Tibial nerve (tissue), 4 donors: ENCODE measurements around the gene NEGR1. TPM values are rescaled to one million over a fixed set of nuclear protein-coding genes. Genes with fewer than 3 reads are reported as not detected.

ENCODE experiments used
- DNase-seq, 2 donors: peaks; one replicate each; pipeline ENCODE4 v3.0.0-alpha.2; 2019; ENCODE audit warnings: low spot score in 2 of 2
- H3K27ac ChIP-seq, 4 donors: fragments of 200-600 bp; sonication (generic) in 3 of 4; one replicate each; pipeline ENCODE4 v1.5.1; 2017 to 2019; ENCODE audit warnings: mild to moderate bottlenecking in 1 of 4
- H3K27me3 ChIP-seq, 2 donors: fragments of 200-600 bp; sonication (generic) in 1 of 2; one replicate each; pipeline versions ENCODE4 v1.5.1 to v1.6.0; 2017 to 2019
- H3K36me3 ChIP-seq, 3 donors: fragments of 200-600 bp; sonication (generic); one replicate each; pipeline ENCODE4 v1.5.1; 2018 to 2019
- H3K4me1 ChIP-seq, 4 donors: fragments of 200-600 bp; sonication (generic) in 3 of 4; one replicate each; pipeline ENCODE4 v1.5.1; 2017 to 2019
- H3K4me3 ChIP-seq, 4 donors: fragments of 200-600 bp; sonication (generic) in 3 of 4; one replicate each; pipeline ENCODE4 v1.5.1; 2017 to 2019; ENCODE audit warnings: mild to moderate bottlenecking in 1 of 4, moderate library complexity in 1 of 4
- H3K9me3 ChIP-seq, 4 donors: fragments of 200-600 bp; sonication (generic) in 3 of 4; one replicate each; pipeline ENCODE4 v1.5.1; 2017 to 2019
- EP300 ChIP-seq, 2 donors: sonication (generic); formaldehyde crosslinking; IDR thresholded peaks; one replicate each; pipeline ENCODE4 v1.6.1; 2017; ENCODE audit warnings: antibody characterized with exemption in 2 of 2, mild to moderate bottlenecking in 1 of 2
- POLR2A ChIP-seq, 2 donors: fragments of 450-650 bp; IDR thresholded peaks; one replicate each; pipeline ENCODE4 v1.6.1; 2017; ENCODE audit warnings: antibody characterized with exemption in 2 of 2, mild to moderate bottlenecking in 2 of 2, moderate library complexity in 2 of 2
- WGBS, 2 donors: methylation state at CpG; one replicate each; pipeline ENCODE4 v1.1.5; 2018; 5-methylcytosine and 5-hydroxymethylcytosine counted together
- total RNA-seq, 4 donors: library from RNA; depleted of rRNA; stranded (reverse); fragments of >200 nt; gene quantifications; one replicate each; pipeline ENCODE4 v1.1.0, GENCODE V29; 2016
- TF ChIP-seq, protein P1 (sequence below), 5 experiments: fragments of 200-600 bp in 3 of 5; fragments of 450-650 bp in 2 of 5; sonication (generic) in 3 of 5; IDR thresholded peaks; one replicate each; pipeline ENCODE4 v1.5.1; 2016 to 2019; ENCODE audit warnings: antibody characterized with exemption in 5 of 5, mild to moderate bottlenecking in 3 of 5, moderate library complexity in 2 of 5

NEGR1 gene
- total RNA-seq, 4 donors from 2014 or later, result 46.0 to 58.2 (median 52.4) TPM

DNA sequence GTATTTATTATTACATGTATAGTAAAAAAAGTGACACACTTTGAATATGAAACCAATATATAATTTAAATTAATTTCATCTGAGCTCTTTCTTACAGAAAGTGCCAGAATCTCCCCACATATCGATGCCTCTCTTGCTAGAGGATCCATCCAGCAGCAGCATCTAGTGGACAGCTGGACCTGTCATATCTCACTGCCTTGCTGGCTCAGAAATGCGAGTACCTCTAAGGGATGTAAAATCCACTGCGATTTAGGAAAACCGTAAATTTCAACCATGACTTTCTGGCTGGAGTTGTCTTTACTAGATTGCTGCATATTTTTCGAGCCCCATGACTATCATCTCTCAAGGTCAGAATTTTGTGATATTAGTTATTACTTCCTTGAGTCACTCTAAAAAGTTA lies 333.8 kb downstream of the NEGR1 start:
- no peaks in the 10 kb centered on the region for H3K9me3 ChIP-seq
- 94 to 95% methylated on average over 5 of the region's 5 CpGs for WGBS, 2 donors
- H3K4me1 ChIP-seq, result peaks cover 0 to 12% (median 0%) of the 10 kb centered on the region in 4 donors
- H3K36me3 ChIP-seq, result no peaks in the 10 kb centered on the region
- no peaks in the 10 kb centered on the region for H3K27me3 ChIP-seq
- DNase-seq, result no peak
- H3K27ac ChIP-seq, result no peak overlapping the region
- TF ChIP-seq POLR2A (IDR thresholded peaks at IDR 0.05), result no peak
- TF ChIP-seq, protein P1, sequence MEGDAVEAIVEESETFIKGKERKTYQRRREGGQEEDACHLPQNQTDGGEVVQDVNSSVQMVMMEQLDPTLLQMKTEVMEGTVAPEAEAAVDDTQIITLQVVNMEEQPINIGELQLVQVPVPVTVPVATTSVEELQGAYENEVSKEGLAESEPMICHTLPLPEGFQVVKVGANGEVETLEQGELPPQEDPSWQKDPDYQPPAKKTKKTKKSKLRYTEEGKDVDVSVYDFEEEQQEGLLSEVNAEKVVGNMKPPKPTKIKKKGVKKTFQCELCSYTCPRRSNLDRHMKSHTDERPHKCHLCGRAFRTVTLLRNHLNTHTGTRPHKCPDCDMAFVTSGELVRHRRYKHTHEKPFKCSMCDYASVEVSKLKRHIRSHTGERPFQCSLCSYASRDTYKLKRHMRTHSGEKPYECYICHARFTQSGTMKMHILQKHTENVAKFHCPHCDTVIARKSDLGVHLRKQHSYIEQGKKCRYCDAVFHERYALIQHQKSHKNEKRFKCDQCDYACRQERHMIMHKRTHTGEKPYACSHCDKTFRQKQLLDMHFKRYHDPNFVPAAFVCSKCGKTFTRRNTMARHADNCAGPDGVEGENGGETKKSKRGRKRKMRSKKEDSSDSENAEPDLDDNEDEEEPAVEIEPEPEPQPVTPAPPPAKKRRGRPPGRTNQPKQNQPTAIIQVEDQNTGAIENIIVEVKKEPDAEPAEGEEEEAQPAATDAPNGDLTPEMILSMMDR (IDR thresholded peaks at IDR 0.05), result no peak
- no peak overlapping the region for H3K4me3 ChIP-seq

DNA sequence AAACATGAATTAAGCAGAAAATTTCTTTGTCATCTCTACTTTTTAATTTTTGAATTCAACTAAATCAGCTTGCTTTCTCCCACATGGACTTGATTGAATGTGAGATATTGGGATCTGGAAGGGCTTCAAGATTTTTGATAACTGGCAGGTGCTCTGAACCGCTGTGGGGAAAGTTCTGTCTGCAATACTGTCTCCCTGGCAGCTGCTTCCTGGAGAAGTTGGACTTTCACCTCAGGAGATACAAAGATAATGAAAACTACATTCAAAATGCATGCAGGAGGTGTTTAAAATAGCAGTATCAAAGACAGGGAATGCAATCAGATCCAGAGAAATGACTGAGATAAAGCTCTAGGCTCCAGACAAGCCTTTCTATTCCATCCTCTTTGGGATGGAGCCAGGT lies 338.3 kb downstream of the NEGR1 start:
- H3K4me3 ChIP-seq, result no peak overlapping the region
- TF ChIP-seq POLR2A (IDR thresholded peaks at IDR 0.05) (no peak), EP300 (IDR thresholded peaks at IDR 0.05) (no peak)
- TF ChIP-seq, protein P1 (IDR thresholded peaks at IDR 0.05), result no peak
- DNase-seq, result no peak
- no peaks in the 10 kb centered on the region for H3K27me3 ChIP-seq
- 68 to 79% methylated on average over 1 of the region's 1 CpG for WGBS, 2 donors
- no peaks in the 10 kb centered on the region for H3K36me3 ChIP-seq
- no peaks in the 10 kb centered on the region for H3K9me3 ChIP-seq
- no peaks in the 10 kb centered on the region for H3K4me1 ChIP-seq
- no peak overlapping the region for H3K27ac ChIP-seq

- Histone ChIP-seq H3K4me3 (no peak overlapping the region), H3K27me3 (no peaks in the 10 kb centered on the region), H3K27ac (no peak overlapping the region), H3K36me3 (no peaks in the 10 kb centered on the region), H3K9me3 (no peaks in the 10 kb centered on the region), H3K4me1 (peaks cover 0 to 18% (median 1%) of the 10 kb centered on the region in 4 donors)
- WGBS, 2 donors, result 94 to 97% methylated on average over 2 of the region's 2 CpGs
- DNase-seq, result no peak
- TF ChIP-seq EP300 (IDR thresholded peaks at IDR 0.05), result no peak
- TF ChIP-seq POLR2A (IDR thresholded peaks at IDR 0.05), result no peak
- TF ChIP-seq, protein P1 (IDR thresholded peaks at IDR 0.05), result no peak
These were observed 342.1 kb downstream of the NEGR1 start for GRCh38 chr1:71940261-71940660.

- DNase-seq, result no peak
- TF ChIP-seq, protein P1 (IDR thresholded peaks at IDR 0.05), result no peak
- no peak for TF ChIP-seq EP300 (IDR thresholded peaks at IDR 0.05)
- TF ChIP-seq POLR2A (IDR thresholded peaks at IDR 0.05), result no peak
- no peaks in the 10 kb centered on the region for H3K9me3 ChIP-seq
- H3K4me1 ChIP-seq, result no peaks in the 10 kb centered on the region
- no peaks in the 10 kb centered on the region for H3K36me3 ChIP-seq
- H3K27me3 ChIP-seq, result no peaks in the 10 kb centered on the region
- H3K4me3 ChIP-seq, result no peak overlapping the region
- no peak overlapping the region for H3K27ac ChIP-seq
- WGBS, 2 donors, result 85 to 88% methylated on average over 4 of the region's 4 CpGs
These were observed 351.8 kb downstream of the NEGR1 start for GRCh38 chr1:71930511-71930910.

- no peaks in the 10 kb centered on the region for H3K27me3 ChIP-seq
- no peak overlapping the region for H3K4me3 ChIP-seq
- DNase-seq, result no peak
- WGBS, 2 donors, result 93% methylated on average over 5 of the region's 5 CpGs
- H3K36me3 ChIP-seq, result no peaks in the 10 kb centered on the region
- TF ChIP-seq EP300 (IDR thresholded peaks at IDR 0.05), result no peak
- TF ChIP-seq POLR2A (IDR thresholded peaks at IDR 0.05), result no peak
- TF ChIP-seq, protein P1 (IDR thresholded peaks at IDR 0.05), result no peak
- H3K4me1 ChIP-seq, result no peaks in the 10 kb centered on the region
- no peak overlapping the region for H3K27ac ChIP-seq
- no peaks in the 10 kb centered on the region for H3K9me3 ChIP-seq
These were observed 360.3 kb downstream of the NEGR1 start for GRCh38 chr1:71921935-71922559.
